ENCODE results near the gene COL20A1. TPM values are rescaled to one million over a fixed set of nuclear protein-coding genes. Genes with fewer than 3 reads are reported as not detected.

Gene COL20A1
- total and polyA plus RNA-seq, 9 donors = 0.10 to 0.54 (median 0.25) TPM; not detected in 5

- no peaks in the 10 kb centered on the region for H3K27me3 ChIP-seq
- peaks cover 8% of the 10 kb centered on the region for H3K4me1 ChIP-seq (ENCODE audit: insufficient read depth)
- H3K27ac ChIP-seq = peak within 1 kb of the TSS in 1 of 2 donors; percentile 48
- H3K36me3 ChIP-seq = no peaks in the 10 kb centered on the region
- TF ChIP-seq CTCF (IDR thresholded peaks at IDR 0.05) (no peak), EP300 (IDR thresholded peaks at IDR 0.05) (no peak), POLR2A (IDR thresholded peaks at IDR 0.05) (peak; percentile 61)
- intact Hi-C loops (cut with DNase I) = no loop called here
- peak; percentile 87 to 95 (median 92) for DNase-seq
- no peaks in the 10 kb centered on the region for H3K9me3 ChIP-seq
- 1 to 2% (median 2%) methylated on average over 75 to 97 of the region's 97 CpGs for WGBS, 3 donors
- H3K4me3 ChIP-seq = peak within 1 kb of the TSS; percentile 93
Observed at GRCh38 chr20:63272105-63273058, 20.6 kb upstream of the COL20A1 start, which contains the start of gene ARFGAP1. Gene ARFGAP1, plus strand, starts transcription at chr20:63272813. Its CDS starts 2,768 bp downstream, at chr20:63275581.

GRCh38 chr20:63273059-63273579, 19.9 kb upstream of the COL20A1 start:
- Histone ChIP-seq H3K27ac (no peak overlapping the region), H3K4me3 (peak overlapping the region; percentile 93), H3K4me1 (ENCODE audit: insufficient read depth) (peaks cover 8% of the 10 kb centered on the region), H3K36me3 (no peaks in the 10 kb centered on the region), H3K27me3 (no peaks in the 10 kb centered on the region), H3K9me3 (no peaks in the 10 kb centered on the region)
- no peak for DNase-seq
- no peak for TF ChIP-seq EP300 (IDR thresholded peaks at IDR 0.05)
- TF ChIP-seq CTCF (IDR thresholded peaks at IDR 0.05) = no peak
- no peak for TF ChIP-seq POLR2A (IDR thresholded peaks at IDR 0.05)
- intact Hi-C loops (cut with DNase I) = no loop called here
- 1 to 3% (median 1%) methylated on average over 22 to 37 of the region's 37 CpGs for WGBS, 3 donors

GRCh38 chr20:63273635-63274380, 19.2 kb upstream of the COL20A1 start:
- TF ChIP-seq EP300 (IDR thresholded peaks at IDR 0.05) (no peak), CTCF (IDR thresholded peaks at IDR 0.05) (no peak), POLR2A (IDR thresholded peaks at IDR 0.05) (no peak)
- Histone ChIP-seq H3K4me3 (peak overlapping the region; percentile 93), H3K27me3 (no peaks in the 10 kb centered on the region), H3K4me1 (ENCODE audit: insufficient read depth) (peaks cover 8% of the 10 kb centered on the region), H3K9me3 (no peaks in the 10 kb centered on the region), H3K27ac (no peak overlapping the region), H3K36me3 (no peaks in the 10 kb centered on the region)
- DNase-seq = no peak
- 18 to 24% (median 21%) methylated on average over 19 to 20 of the region's 20 CpGs for WGBS, 3 donors
- intact Hi-C loops (cut with DNase I) = no loop called here
